GM19397 (cell line): ENCODE data around the gene TBX18.

Experiments used
- ATAC-seq: cut with Tn5 transposase; IDR thresholded peaks from one replicate; pipeline ENCODE4 v1.9.1; 2021; ENCODE audit warnings: mild to moderate bottlenecking, moderate library complexity; ENCODE audit not compliant: unreplicated experiment

The TBX18 gene

DNA sequence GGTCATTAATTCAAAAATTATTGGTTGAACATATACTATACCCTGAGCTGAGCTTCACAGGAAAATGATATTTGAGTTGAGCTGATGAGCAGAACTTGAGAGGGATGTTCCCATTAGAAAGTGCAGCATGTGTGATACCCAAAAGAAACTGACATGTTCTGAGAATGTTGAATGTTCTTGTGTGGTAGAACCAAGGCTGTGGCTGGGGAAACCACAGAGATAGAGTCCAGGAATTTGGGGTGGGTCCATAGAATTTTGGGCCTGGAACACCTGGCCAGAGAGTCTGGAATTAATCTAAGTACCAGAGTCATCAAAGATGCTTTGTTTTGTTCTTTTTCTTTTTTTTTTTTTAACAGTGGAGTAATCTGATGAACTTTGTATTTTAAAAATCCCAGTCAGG lies 88.7 kb downstream of the TBX18 start:
- no peak for ATAC-seq

DNA sequence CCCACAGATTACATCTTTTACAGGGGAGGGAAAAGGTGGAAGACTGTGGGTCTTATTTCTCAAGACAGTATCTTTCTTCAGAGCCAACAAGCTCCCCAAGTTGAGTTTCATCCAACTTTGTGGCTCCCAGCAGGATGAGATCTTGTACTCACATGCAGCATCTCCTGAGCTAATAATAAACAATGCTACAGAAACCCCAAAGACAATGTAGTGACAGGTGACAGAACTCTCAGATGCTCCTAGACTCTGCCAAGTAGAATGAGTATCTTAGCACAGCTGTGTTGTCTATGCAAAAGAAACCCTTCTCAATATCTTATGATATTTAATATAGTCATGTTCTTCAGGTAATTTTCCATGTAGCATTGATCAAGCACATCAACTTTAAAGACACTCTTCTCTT lies 90.0 kb downstream of the TBX18 start:
- no peak for ATAC-seq

DNA sequence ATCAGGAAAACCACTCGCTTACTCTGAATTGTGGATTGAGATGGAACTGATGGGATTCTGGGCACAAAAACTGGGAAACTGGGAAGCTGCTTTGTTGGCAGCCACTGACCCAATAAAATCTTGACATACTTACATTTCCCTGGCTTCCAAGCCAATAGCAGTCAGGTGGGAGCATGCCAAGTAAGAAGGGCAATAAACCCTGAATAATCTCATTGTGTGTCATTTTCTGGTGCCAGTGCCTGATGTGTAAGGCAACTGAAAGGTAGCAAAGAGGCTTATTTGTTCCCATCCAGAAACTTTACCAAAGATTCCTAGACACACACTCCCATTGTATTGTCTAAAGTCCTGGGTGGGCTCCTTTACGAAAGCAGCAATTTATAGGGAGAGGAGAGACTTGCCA lies 93.2 kb downstream of the TBX18 start:
- no peak for ATAC-seq

DNA sequence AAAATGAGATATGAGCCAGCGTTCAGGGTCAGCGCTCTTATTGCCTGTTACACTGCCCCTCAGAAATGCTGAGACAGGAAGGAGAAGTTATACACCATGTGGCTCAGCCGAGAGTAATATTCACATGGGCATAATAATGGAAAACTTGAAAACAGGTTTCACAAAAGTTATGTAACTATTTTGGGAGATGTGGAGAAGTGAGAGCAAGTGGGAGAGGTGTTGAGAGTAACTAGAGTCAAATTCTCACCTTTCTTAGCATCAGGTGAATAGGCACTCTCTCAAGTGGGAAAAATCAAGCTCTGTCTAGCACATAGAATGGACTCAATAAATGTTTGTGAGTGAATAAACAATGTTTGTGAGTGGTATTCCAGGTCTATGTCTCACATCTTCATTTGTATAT lies 94.5 kb downstream of the TBX18 start:
- no peak for ATAC-seq

DNA sequence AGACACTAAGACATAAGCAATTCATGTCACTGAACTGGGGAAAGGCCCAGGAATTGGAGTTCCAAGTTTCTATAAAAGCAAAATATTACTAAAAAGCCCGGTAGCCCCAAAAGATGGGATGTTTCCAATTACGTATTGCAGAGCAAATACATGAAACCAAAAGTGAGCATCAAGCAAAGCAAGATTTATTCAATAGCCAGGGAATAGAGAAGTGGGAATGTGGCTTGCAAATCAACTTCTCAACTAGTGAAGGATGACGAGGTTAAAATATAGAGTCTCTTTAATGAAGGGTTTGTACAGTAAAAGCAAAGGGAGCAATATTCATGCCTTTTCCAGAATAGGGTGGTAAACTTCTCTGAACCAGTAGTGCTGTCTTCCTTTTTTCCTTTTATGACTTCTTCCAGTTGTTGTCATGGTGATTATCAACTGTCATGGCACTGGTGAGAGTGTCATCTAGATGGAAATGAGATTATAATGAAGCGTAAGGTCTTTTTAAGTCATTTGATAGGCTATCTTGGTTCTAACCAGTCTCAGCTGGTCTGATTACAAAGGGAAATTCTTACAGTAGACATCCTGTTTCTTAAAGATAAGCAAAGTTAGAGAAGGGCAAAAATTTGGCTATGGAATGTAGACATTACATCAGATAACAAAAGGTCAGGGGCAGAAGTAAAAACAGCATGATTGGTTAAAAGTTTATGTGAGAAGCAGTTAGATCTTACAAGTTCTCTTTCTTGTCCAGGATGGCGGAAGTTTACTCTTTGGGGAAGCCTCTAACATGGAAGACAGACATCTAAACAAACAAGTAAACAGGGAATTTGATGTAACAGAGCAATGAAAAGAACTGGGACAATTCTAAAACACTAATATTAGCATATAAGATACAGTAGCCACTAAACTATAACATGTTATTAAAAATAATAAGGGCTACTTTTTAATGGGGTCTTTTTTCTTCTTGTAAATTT lies 96.9 kb downstream of the TBX18 start:
- no peak for ATAC-seq

DNA sequence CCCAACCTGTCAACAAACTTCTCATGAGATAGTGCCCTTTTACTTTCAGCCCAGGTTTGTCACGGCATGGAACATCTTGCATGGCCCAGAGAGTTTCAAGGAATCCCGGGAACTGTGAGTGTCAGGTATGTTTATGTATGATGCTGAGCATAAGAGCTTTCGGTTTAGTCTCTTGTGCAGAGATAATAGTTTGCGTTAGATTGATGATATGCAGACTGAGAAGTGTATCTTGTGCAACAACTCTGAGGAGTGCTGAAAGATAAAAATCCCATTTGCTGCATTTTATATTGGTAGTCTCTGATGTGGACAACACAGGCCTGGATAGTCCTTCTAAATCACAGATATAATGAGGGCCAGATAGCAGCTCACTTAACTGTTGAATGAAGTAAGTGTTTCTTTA lies 99.0 kb downstream of the TBX18 start:
- no peak for ATAC-seq

DNA sequence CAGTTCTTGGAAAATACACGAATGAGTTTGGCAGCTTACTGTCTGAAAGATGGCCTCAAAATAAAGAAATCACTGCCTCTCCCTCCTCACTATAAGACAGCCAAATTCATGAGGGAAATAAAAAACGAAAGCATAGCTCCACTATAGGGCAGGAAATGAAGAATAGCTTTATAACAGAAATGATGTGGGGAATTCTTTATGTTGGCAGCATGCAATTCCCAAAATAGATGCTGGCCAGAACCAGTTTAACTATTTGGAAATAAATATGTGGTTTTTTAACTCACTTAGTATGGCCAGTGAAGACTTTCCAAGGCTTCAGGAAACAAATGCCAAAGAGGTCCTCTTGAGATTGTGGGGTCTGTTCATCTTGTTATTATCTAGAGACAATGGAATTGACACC lies 100.5 kb downstream of the TBX18 start:
- no peak for ATAC-seq

DNA sequence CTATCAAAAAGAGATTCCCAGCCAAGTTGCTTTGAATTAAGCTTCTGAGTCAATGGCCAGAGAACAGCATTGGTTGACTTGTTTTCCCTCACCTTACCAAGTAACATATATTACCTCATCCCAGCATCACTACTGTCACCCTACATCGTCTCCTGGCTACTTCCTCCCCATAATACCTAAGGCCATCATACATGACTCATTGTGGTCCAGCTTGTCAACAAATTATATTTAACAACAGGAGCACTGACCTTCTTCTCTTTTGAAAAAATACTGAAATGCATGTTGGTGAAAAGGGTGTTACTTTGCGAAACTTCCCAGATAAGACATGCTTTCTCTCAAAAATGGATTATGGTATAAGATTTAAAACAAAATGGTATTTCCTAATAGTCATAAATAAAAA lies 106.9 kb downstream of the TBX18 start:
- no peak for ATAC-seq

DNA sequence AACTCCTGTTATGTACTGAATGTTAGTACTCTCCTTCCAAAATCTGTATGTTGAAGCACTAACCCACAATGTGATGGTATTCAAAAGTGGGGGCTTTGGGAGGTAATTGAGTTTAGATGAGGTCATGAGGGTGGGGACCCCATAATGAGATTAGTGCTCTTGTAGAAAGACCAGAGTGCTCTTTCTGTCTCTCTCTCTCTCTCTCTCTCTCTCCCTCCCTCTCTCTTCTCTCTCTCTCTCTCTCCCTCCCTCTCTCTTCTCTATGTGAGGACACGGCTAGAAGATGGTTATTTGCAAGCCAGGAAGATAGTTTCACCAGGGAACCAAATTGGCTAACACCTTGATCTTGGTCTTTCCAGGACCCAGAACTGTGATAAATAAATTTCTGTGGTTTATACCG lies 107.4 kb downstream of the TBX18 start:
- no peak for ATAC-seq

DNA sequence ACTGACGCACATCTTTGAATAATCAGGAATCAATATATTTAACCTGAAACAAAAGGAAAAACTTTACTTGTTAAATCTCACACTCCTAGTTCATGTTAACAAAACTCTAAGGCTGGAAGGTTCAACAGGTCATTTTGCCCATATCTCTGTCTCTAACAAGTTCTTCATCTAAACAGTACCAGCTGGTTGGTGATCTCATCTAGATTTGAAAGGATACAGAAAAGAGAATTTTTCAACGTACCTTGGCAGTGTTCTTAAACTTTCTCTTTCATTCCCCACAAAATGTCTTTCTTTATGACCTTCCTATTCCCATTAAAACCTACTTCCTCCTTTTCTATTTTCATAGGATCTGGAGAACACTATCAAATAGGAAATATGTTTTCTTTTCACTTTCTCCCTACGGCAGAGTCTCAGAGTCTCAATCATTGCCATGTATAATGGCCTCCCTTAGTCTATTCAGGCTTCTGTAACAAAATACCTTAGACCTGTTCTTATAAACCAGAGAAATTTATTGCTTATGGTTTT lies 111.3 kb downstream of the TBX18 start:
- no peak for ATAC-seq

DNA sequence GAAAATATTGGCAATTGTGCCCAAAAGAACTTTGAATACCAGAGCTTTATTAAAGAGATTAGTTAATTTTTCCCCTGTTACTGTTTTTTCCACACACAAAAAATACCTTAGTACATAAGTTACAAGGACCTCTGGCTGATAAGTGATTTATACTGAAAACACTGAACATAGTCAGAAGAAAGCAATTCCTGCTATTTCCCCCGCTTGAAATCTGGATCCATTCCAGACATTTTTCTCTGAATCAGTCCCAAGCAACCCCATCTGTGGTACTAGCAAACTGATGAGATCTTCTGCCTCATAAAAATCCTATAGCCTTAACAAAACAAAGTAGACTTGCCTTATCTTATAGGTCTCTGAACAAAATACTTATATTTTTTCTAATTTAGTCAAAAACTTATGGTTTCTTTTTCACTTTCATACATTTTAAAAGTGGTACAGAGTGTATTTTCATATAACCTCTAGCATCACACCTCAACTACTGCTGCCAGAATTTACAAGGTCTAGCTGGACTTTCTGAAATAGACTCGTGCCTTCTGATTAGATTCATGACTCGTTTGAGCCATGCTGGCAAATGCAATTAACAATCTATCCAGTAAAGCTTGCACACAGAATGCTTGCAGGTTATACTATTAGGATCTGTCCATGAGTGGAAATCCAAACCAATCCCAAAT lies 111.9 kb downstream of the TBX18 start:
- no peak for ATAC-seq

DNA sequence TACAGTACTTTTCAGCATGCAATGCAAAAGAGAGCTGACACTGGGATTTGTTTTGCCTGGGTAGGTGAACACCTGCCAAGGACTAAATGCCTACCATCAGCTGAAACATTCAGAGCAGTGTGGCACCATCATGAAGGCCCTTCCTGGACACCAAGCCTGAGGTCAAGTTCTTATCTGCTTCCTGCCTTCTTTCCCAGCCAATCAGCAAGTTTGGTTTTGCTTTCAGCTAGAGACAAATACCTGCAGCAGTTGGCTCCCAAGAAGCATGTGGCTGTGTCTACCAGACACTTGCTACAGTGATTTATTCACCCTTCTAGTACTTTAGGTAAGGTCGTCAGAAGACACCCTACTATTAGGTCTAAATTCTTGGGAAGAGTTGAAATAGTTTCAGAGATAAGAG lies 112.8 kb downstream of the TBX18 start:
- no peak for ATAC-seq

DNA sequence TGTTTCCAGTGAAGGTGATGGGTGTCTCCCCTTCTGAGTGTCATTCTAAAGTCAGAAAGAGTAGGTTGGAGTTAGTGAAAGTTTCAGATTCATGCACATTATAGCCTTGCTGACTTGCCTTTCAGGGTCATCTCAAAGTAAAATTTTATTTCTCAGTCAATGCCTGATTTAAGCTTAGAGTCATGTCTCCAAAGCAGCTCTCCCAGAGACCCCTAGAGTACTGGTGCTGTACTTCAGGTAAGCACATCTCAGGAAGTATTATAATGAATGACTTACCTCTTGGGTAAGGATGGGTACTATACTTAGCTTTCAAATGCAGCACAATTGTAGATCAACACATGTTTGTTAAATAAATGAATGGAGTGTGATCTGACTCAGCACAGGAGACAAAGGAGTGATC lies 116.0 kb downstream of the TBX18 start:
- ATAC-seq, result no peak

DNA sequence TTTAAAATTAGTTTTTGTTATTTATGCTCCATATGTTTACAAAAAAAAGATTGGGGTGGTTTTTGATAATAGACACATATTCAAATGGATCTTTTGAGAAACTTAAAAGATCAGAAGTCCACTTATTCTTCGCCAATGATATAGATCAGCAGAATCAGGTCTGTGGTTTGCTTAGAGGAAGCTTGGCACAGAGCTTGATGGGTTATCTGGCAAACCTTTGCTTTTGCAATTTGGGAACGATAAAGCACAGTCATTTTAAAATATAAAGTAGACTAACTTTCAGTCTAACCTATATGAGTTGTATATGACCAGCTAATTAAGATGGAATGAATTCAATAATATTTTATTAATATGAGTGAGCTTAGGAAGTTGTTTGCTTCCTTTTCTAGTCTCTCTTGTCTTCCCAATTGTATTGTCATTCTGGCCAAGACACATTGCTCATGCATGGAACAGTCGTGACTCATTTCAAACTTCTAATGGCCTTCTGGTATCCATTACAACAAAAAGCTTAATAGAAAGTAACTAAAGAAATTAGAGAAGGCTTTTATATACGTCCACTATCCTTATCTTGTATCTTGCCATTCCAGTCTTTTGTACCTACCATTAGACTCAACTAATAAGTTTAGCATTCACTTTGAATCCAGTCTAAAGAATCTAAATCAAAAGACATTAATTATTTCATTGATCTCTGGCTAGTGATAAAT lies 118.7 kb downstream of the TBX18 start:
- ATAC-seq, result no peak

DNA sequence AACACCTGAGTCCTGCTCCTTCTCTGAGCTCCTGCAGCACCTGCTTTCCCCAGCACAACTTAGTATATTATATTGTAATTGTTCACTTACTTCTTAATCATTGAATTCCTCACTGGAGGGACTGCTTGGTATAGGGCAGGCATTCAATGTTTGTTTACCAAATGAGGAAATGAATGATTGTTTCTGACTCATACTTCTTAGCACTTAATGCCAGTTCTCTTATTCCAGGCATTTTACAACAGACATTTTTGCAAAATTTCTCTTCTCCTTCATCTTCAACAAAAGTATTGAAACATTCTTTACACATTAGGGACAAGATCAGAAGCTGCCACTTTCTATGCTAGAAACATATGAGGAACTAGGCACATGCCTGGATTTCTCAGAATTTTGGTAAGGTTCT lies 119.4 kb downstream of the TBX18 start:
- ATAC-seq, result no peak

DNA sequence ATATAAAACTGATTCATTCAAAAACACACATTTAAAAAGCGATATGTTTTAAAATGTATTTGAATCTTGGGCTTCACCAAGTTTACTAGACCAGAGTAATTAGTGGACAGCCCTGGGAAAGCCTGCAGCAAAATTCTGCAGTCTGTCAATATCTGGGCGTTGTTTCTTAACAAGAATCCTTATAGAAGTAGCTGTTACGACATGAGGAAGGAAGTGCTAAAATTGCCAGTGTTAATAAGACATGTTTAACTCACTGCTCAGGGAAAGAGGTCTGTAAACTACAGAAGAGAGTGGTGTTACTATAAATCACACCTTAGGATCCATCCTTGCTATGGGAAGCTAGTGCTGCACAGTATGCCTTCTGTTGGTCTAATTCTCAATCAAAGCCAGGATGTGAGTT lies 120.6 kb downstream of the TBX18 start:
- no peak for ATAC-seq

DNA sequence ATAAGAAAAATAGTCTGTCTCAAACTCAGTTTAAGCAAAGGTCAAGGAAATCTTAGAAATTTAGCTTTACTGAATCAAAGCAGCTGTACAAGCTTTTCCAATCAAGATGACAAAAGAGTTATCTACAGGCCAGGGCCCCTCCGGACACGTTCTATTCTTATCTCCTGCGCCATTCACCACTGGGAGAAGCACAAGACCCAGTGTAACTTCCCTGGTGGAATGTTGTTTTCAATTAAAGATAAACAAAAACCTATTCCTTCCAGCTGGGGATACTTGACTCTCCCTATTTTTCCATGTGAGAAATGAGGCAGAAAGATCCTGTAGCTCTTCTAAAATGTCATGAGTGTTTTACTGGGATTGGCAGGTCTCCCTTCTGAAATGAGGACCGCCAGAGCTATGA lies 123.3 kb downstream of the TBX18 start:
- no peak for ATAC-seq

DNA sequence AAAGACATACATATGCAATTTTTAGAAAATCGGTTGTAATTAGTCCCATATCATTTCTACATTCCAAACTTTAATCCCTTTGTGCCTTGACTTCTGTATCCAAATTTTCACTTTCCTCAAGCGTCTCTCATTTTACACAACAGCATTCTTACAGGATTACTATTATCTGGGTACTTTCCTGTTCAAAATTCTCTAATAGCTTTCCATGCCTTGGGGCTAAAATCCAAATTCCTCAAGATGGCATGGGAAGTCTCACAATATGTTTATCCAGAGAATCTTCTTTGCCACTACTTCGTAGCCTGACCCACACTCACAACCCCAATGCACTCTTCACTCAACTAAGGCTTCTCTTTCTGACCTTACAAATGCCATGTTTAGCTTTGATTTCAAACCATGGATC lies 125.0 kb downstream of the TBX18 start:
- ATAC-seq, result no peak

DNA sequence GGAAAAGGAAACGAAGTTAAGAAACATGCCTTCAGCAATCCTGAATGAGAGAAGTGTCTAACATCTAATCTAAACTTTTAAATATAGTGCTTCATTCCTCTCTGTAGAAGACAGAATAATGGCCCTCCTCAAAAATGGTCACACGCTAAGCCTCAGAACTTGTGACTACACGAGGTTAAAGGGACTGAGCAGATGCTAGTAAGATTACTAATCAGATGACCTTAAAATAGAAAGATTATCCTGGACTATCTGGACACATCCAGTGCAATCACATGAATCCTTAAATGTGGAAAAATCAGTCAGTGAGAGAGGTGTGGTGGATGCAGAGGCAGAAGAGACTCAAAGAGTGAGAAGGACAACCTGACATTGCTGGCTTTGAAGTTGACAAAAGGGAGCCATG lies 126.1 kb downstream of the TBX18 start:
- ATAC-seq, result no peak
